HL-60 (cell line): ENCODE measurements around the gene FGFR2.

Experiments
- DNase-seq, 2 experiments: peaks; one replicate each; pipeline ENCODE4 v3.0.0-alpha.2; 2010 to 2020; ENCODE audit warnings: low read depth in 1 of 2, low spot score in 1 of 2
- H3K27ac ChIP-seq: fragments of 250-450 bp; sonication (Bioruptor Pico); replicated peaks from 2 replicates; pipeline ENCODE4 v1.5.1; 2020; ENCODE audit warnings: mild to moderate bottlenecking, moderate library complexity
- H3K27me3 ChIP-seq: fragments of 250-450 bp; sonication (Bioruptor Pico); 2 replicates; pipeline ENCODE4 v1.5.1; 2021; ENCODE audit warnings: mild to moderate bottlenecking, moderate library complexity; ENCODE audit not compliant: insufficient read depth, poor library complexity, severe bottlenecking
- H3K4me3 ChIP-seq: replicated peaks from 2 replicates; pipeline ENCODE4 v1.5.1; 2011; ENCODE audit warnings: mild to moderate bottlenecking, control low read depth, low read length; ENCODE audit not compliant: insufficient read depth
- CTCF ChIP-seq: IDR thresholded peaks from one replicate; pipeline ENCODE4 v1.5.1; 2011; ENCODE audit warnings: low read length, control low read depth, inconsistent platforms; ENCODE audit not compliant: insufficient read depth
- GABPA ChIP-seq: IDR thresholded peaks from 2 replicates; pipeline ENCODE4 v1.6.1; 2012; ENCODE audit warnings: low read depth
- POLR2AphosphoS5 ChIP-seq: IDR thresholded peaks from 2 replicates; pipeline ENCODE4 v1.6.1; 2012; ENCODE audit warnings: low read depth
- REST ChIP-seq: IDR thresholded peaks from 2 replicates; pipeline ENCODE4 v1.6.1; 2012; ENCODE audit warnings: low read depth; ENCODE audit not compliant: insufficient replicate concordance
- SPI1 ChIP-seq: IDR thresholded peaks from 2 replicates; pipeline ENCODE4 v1.6.1; 2012; ENCODE audit warnings: low read depth, mild to moderate bottlenecking, borderline replicate concordance

The FGFR2 gene

GRCh38 chr10:121478556-121478955, 119.7 kb downstream of the FGFR2 start:
- Histone ChIP-seq H3K27me3 (peaks cover 13% of the 10 kb centered on the region), H3K4me3 (no peak overlapping the region), H3K27ac (no peak overlapping the region)
- no peak for DNase-seq
- no peak for TF ChIP-seq CTCF
- no peak for TF ChIP-seq GABPA
- no peak for TF ChIP-seq REST
- no peak for TF ChIP-seq POLR2AphosphoS5
- no peak for TF ChIP-seq SPI1

GRCh38 chr10:121469797-121470606, 128.2 kb downstream of the FGFR2 start:
- no peak for DNase-seq
- Histone ChIP-seq H3K4me3 (no peak overlapping the region), H3K27me3 (no peaks in the 10 kb centered on the region), H3K27ac (no peak overlapping the region)
- TF ChIP-seq GABPA (no peak), POLR2AphosphoS5 (no peak), SPI1 (no peak), CTCF (no peak), REST (no peak)

GRCh38 chr10:121468726-121469125, 129.5 kb downstream of the FGFR2 start:
- no peak for DNase-seq

More at GRCh38 chr10:121468726-121469125, 129.5 kb downstream of the FGFR2 start:
- TF ChIP-seq CTCF (no peak), SPI1 (no peak)
- Histone ChIP-seq H3K4me3 (no peak overlapping the region), H3K27ac (no peak overlapping the region), H3K27me3 (no peaks in the 10 kb centered on the region)
